Stimulated activated memory B cell treated with anti-CD40 and anti-IgM and Interleukin-4, amounts not matched to agents 10 μg/mL and 1 μg/mL and 100 μg/mL, for 72 hours (primary cell): ENCODE results near the gene DUSP1.
"Not testable (repeated sequence)": the region's sequence is repeated elsewhere in the genome, so short reads cannot be mapped to it uniquely, and the experiment has no call there.

Experiments
- ATAC-seq: fragments of 150-1000 bp; cut with Tn5 transposase; 2 replicates; pipeline ENCODE4 v1.10.0; 2021
- H3K27ac Mint-ChIP-seq: one replicate; pipeline ENCODE4 v1.8.0; 2022; ENCODE audit warnings: mild to moderate bottlenecking, mixed read lengths
- H3K27me3 Mint-ChIP-seq: one replicate; pipeline ENCODE4 v1.8.0; 2022; ENCODE audit warnings: mixed read lengths
- H3K36me3 Mint-ChIP-seq: one replicate; pipeline ENCODE4 v1.8.0; 2022; ENCODE audit warnings: mixed read lengths
- H3K4me1 Mint-ChIP-seq: one replicate; pipeline ENCODE4 v1.8.0; 2022; ENCODE audit warnings: mixed read lengths
- H3K4me3 Mint-ChIP-seq: one replicate; pipeline ENCODE4 v1.8.0; 2022; ENCODE audit warnings: mild to moderate bottlenecking, moderate library complexity, mixed read lengths
- H3K9me3 Mint-ChIP-seq: one replicate; pipeline ENCODE4 v1.8.0; 2022; ENCODE audit warnings: mixed read lengths

DUSP1 gene

GRCh38 chr5:172790496-172790889 is 19.5 kb upstream of the DUSP1 start:
- no peak overlapping the region for H3K4me3 Mint-ChIP-seq
- peaks cover 14% of the 10 kb centered on the region for H3K4me1 Mint-ChIP-seq
- H3K9me3 Mint-ChIP-seq: peaks cover 4% of the 10 kb centered on the region
- H3K27ac Mint-ChIP-seq: no peak overlapping the region
- no peaks in the 10 kb centered on the region for H3K27me3 Mint-ChIP-seq
- ATAC-seq: no peak
- peaks cover 5% of the 10 kb centered on the region for H3K36me3 Mint-ChIP-seq

GRCh38 chr5:172789687-172790495 is 18.9 kb upstream of the DUSP1 start:
- Mint-ChIP-seq H3K36me3 (peaks cover 5% of the 10 kb centered on the region), H3K27ac (no peak overlapping the region), H3K9me3 (peaks cover 4% of the 10 kb centered on the region), H3K4me3 (no peak overlapping the region), H3K4me1 (peaks cover 14% of the 10 kb centered on the region), H3K27me3 (no peaks in the 10 kb centered on the region)
- no peak for ATAC-seq

- no peaks in the 10 kb centered on the region for H3K27me3 Mint-ChIP-seq
- ATAC-seq: no peak
- H3K9me3 Mint-ChIP-seq: peaks cover 4% of the 10 kb centered on the region
- no peak overlapping the region for H3K4me3 Mint-ChIP-seq
- no peak overlapping the region for H3K27ac Mint-ChIP-seq
- H3K4me1 Mint-ChIP-seq: peaks cover 6% of the 10 kb centered on the region
- H3K36me3 Mint-ChIP-seq: peaks cover 4% of the 10 kb centered on the region
Measured at GRCh38 chr5:172788771-172789686, 18.0 kb upstream of the DUSP1 start.

- not testable (repeated sequence) for H3K27ac Mint-ChIP-seq
Measured at GRCh38 chr5:172787538-172787937, 16.5 kb upstream of the DUSP1 start.

GRCh38 chr5:172786736-172787462 is 15.9 kb upstream of the DUSP1 start:
- no peaks in the 10 kb centered on the region for H3K4me1 Mint-ChIP-seq
- no peaks in the 10 kb centered on the region for H3K36me3 Mint-ChIP-seq
- H3K27ac Mint-ChIP-seq: no peak overlapping the region
- no peak overlapping the region for H3K4me3 Mint-ChIP-seq
- no peaks in the 10 kb centered on the region for H3K27me3 Mint-ChIP-seq
- H3K9me3 Mint-ChIP-seq: no peaks in the 10 kb centered on the region
- no peak for ATAC-seq

More at GRCh38 chr5:172787538-172787937, 16.5 kb upstream of the DUSP1 start:
- H3K4me3 Mint-ChIP-seq, H3K36me3 Mint-ChIP-seq, H3K27me3 Mint-ChIP-seq, H3K4me1 Mint-ChIP-seq, H3K9me3 Mint-ChIP-seq, ATAC-seq: not testable (repeated sequence)

GRCh38 chr5:172785429-172786088 is 14.6 kb upstream of the DUSP1 start:
- Mint-ChIP-seq H3K27me3 (no peaks in the 10 kb centered on the region), H3K4me3 (no peak overlapping the region), H3K36me3 (no peaks in the 10 kb centered on the region), H3K27ac (no peak overlapping the region), H3K9me3 (no peaks in the 10 kb centered on the region), H3K4me1 (no peaks in the 10 kb centered on the region)
- no peak for ATAC-seq

GRCh38 chr5:172784162-172784561 is 13.2 kb upstream of the DUSP1 start:
- ATAC-seq, H3K9me3 Mint-ChIP-seq, H3K27me3 Mint-ChIP-seq, H3K4me3 Mint-ChIP-seq, H3K36me3 Mint-ChIP-seq, H3K4me1 Mint-ChIP-seq, H3K27ac Mint-ChIP-seq: not testable (repeated sequence)

- H3K9me3 Mint-ChIP-seq, H3K27me3 Mint-ChIP-seq, H3K4me3 Mint-ChIP-seq, H3K36me3 Mint-ChIP-seq, H3K27ac Mint-ChIP-seq, ATAC-seq, H3K4me1 Mint-ChIP-seq: not testable (repeated sequence)
Measured at GRCh38 chr5:172783319-172783718, 12.3 kb upstream of the DUSP1 start.

- H3K36me3 Mint-ChIP-seq: no peaks in the 10 kb centered on the region
- no peaks in the 10 kb centered on the region for H3K9me3 Mint-ChIP-seq
- peaks cover 9% of the 10 kb centered on the region for H3K4me1 Mint-ChIP-seq
- no peak overlapping the region for H3K4me3 Mint-ChIP-seq
- H3K27me3 Mint-ChIP-seq: no peaks in the 10 kb centered on the region
- H3K27ac Mint-ChIP-seq: no peak overlapping the region
- no peak for ATAC-seq
Measured at GRCh38 chr5:172782169-172783039, 11.4 kb upstream of the DUSP1 start.

GRCh38 chr5:172779691-172780341 is 8.8 kb upstream of the DUSP1 start:
- Mint-ChIP-seq H3K36me3 (no peaks in the 10 kb centered on the region), H3K27me3 (no peaks in the 10 kb centered on the region), H3K9me3 (no peaks in the 10 kb centered on the region), H3K4me3 (no peak overlapping the region), H3K27ac (no peak overlapping the region), H3K4me1 (peaks cover 19% of the 10 kb centered on the region)
- ATAC-seq: no peak

GRCh38 chr5:172777881-172778814 is 7.2 kb upstream of the DUSP1 start:
- peak overlapping the region; percentile 96 for H3K27ac Mint-ChIP-seq
- ATAC-seq: no peak

GRCh38 chr5:172776235-172776594 is 5.2 kb upstream of the DUSP1 start:
- H3K9me3 Mint-ChIP-seq: no peaks in the 10 kb centered on the region
- ATAC-seq: no peak
- no peaks in the 10 kb centered on the region for H3K36me3 Mint-ChIP-seq
- H3K27ac Mint-ChIP-seq: peak overlapping the region; percentile 96
- no peak overlapping the region for H3K4me3 Mint-ChIP-seq
- no peaks in the 10 kb centered on the region for H3K27me3 Mint-ChIP-seq
- H3K4me1 Mint-ChIP-seq: peaks cover 53% of the 10 kb centered on the region

More at GRCh38 chr5:172777881-172778814, 7.2 kb upstream of the DUSP1 start:
- peak overlapping the region; percentile 75 for H3K4me3 Mint-ChIP-seq
- H3K9me3 Mint-ChIP-seq: no peaks in the 10 kb centered on the region
- no peaks in the 10 kb centered on the region for H3K36me3 Mint-ChIP-seq
- no peaks in the 10 kb centered on the region for H3K27me3 Mint-ChIP-seq
- peaks cover 36% of the 10 kb centered on the region for H3K4me1 Mint-ChIP-seq
